LNCaP clone FGC (cell line): ENCODE data around the gene DCTN5.

ENCODE experiments used
- DNase-seq: peaks from one replicate; pipeline ENCODE4 v3.0.0-alpha.2; 2011; ENCODE audit warnings: low read depth
- H3K4me3 ChIP-seq: 2 replicates; pipeline ENCODE4 v1.5.1; 2011; ENCODE audit warnings: mild to moderate bottlenecking, low read depth, low read length, control low read depth
- CTCF ChIP-seq: IDR thresholded peaks from 2 replicates; pipeline ENCODE4 v1.5.1; 2012; ENCODE audit warnings: mild to moderate bottlenecking; ENCODE audit not compliant: control insufficient read depth, insufficient read depth; ENCODE audit errors: extremely low read depth

Gene DCTN5

GRCh38 chr16:23704772-23705516, 63.7 kb downstream of the DCTN5 start:
- TF ChIP-seq CTCF = no peak
- H3K4me3 ChIP-seq = no peak overlapping the region
- DNase-seq = no peak

GRCh38 chr16:23705517-23705902, 64.2 kb downstream of the DCTN5 start:
- no peak overlapping the region for H3K4me3 ChIP-seq
- DNase-seq = no peak
- TF ChIP-seq CTCF = no peak

GRCh38 chr16:23706439-23706838, 65.2 kb downstream of the DCTN5 start:
- TF ChIP-seq CTCF = no peak
- no peak overlapping the region for H3K4me3 ChIP-seq
- no peak for DNase-seq

- no peak overlapping the region for H3K4me3 ChIP-seq
- no peak for DNase-seq
- no peak for TF ChIP-seq CTCF
Observed at GRCh38 chr16:23709536-23709935, 68.3 kb downstream of the DCTN5 start.

DNA sequence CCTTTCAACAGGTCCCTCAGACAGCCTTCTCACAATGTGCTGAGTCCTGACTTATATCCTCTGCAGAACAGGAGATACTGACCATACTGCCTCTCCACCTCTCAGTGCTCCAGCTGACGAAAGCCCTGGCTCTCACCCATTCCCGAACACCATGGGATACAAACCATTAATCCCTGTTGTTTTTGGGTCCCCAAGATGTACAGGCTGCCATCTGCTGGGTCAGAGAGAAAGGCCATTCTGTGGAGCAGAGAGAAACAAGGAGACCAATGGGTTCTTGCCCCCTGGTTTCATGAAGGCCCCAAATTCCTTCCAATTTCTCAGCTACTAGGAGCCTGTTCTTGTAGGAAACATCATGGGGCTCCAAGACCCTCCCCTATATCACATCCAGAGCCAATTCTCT, 68.7 kb downstream of the DCTN5 start:
- no peak overlapping the region for H3K4me3 ChIP-seq
- no peak for TF ChIP-seq CTCF
- DNase-seq = no peak

DNA sequence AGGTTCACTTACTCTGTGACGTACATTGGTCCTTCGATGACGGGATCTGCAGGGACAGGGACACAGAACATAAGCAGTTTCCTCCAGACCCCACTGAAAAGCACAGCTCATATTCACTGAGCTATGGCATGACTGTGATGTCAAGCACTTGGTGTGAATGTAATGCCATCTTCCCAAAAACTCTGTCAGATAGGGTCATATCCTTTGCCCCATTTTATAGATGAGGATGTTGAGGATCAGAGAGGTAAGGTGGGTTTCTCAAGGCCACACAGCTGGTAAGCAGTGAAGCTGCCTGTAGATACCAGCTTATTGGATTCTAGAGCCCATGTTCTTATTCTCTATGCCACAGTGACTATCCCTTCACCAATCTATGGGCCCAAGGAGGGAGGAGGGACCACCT, 69.2 kb downstream of the DCTN5 start:
- DNase-seq = no peak
- TF ChIP-seq CTCF = no peak
- H3K4me3 ChIP-seq = no peak overlapping the region

- no peak for DNase-seq
- no peak for TF ChIP-seq CTCF
- no peak overlapping the region for H3K4me3 ChIP-seq
Observed at GRCh38 chr16:23711785-23712184, 70.5 kb downstream of the DCTN5 start.
